ENCODE measurements around the gene EFCAB14. TPM values are rescaled to one million over a fixed set of nuclear protein-coding genes. Genes with fewer than 3 reads are reported as not detected.
"Not testable (repeated sequence)": the region's sequence is repeated elsewhere in the genome, so short reads cannot be mapped to it uniquely, and the experiment has no call there.

The EFCAB14 gene
- total RNA-seq, 1 experiment from 2014 or later = 52.5 TPM

DNA sequence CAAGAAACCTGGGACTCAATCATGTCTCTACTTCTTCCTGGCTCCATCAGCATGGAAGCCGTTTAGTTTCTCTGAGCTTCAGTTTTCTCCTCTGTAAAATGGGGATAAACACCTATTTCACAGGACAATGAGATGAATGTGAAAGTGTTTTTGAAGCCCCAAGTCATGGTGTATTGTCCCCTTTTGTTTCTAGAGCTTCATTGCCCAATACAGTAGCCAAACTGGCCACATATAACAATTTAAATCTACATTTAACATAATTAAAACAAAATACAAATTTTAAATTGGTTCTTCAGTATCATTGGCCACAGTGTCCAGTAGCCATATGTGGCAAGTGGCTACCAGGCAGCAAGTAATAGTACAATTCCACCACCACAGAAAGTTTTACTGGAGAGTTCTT, 2.3 kb upstream of the EFCAB14 start:
- ChIA-PET CTCF (no interaction called here), POLR2A (no interaction called here), RAD21 (ENCODE audit: low non-redundant PET in 1 of 2, low total read pairs in 2 of 2, uncharacterized antibody in 2 of 2, unreplicated experiment in 2 of 2) (no interaction called here)
- Histone ChIP-seq H3K36me3 (ENCODE audit: control insufficient read depth in 1 of 2, insufficient read depth in 2 of 2, low read length in 2 of 2) (no peaks in the 10 kb centered on the region), H3K9me2 (ENCODE audit: insufficient read depth) (no peaks in the 10 kb centered on the region), H2AFZ (ENCODE audit: low read depth, low read length, poor library complexity, severe bottlenecking) (no peak overlapping the region), H3K27ac (ENCODE audit: low read depth, low read length) (no peak overlapping the region), H3K79me2 (ENCODE audit: insufficient read depth, low read length) (peaks cover 27% of the 10 kb centered on the region), H4K20me1 (ENCODE audit: insufficient read depth) (no peaks in the 10 kb centered on the region), H3K27me3 (ENCODE audit: insufficient read depth, low read length) (no peaks in the 10 kb centered on the region; the same call in 1 of the 2 replicates), H3K4me2 (ENCODE audit: low read length) (no peak overlapping the region), H3K4me1 (ENCODE audit: control insufficient read depth in 1 of 2, insufficient read depth in 2 of 2, low read length in 2 of 2) (peaks cover 17 to 30% of the 10 kb centered on the region in 2 experiments), H3K9ac (ENCODE audit: low read length) (no peak overlapping the region), H3K9me3 (ENCODE audit: control insufficient read depth in 1 of 2, insufficient read depth in 1 of 2, low read depth in 1 of 2, low read length in 2 of 2) (no peaks in the 10 kb centered on the region), H3K4me3 (replicated peaks in 1 of 2; ENCODE audit: low read depth in 1 of 2, low read length in 2 of 2) (no peak overlapping the region)
- intact Hi-C loops (cut with micrococcal nuclease) = no loop called here
- no peak for TF ChIP-seq POLR2AphosphoS5 (IDR thresholded peaks at IDR 0.05; ENCODE audit: low read depth, low read length)
- TF ChIP-seq SP1 (IDR thresholded peaks at IDR 0.05; ENCODE audit: low read depth) = no peak
- TF ChIP-seq, protein P1, sequence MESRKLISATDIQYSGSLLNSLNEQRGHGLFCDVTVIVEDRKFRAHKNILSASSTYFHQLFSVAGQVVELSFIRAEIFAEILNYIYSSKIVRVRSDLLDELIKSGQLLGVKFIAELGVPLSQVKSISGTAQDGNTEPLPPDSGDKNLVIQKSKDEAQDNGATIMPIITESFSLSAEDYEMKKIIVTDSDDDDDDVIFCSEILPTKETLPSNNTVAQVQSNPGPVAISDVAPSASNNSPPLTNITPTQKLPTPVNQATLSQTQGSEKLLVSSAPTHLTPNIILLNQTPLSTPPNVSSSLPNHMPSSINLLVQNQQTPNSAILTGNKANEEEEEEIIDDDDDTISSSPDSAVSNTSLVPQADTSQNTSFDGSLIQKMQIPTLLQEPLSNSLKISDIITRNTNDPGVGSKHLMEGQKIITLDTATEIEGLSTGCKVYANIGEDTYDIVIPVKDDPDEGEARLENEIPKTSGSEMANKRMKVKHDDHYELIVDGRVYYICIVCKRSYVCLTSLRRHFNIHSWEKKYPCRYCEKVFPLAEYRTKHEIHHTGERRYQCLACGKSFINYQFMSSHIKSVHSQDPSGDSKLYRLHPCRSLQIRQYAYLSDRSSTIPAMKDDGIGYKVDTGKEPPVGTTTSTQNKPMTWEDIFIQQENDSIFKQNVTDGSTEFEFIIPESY (IDR thresholded peaks at IDR 0.05; ENCODE audit: extremely low read depth, insufficient replicate concordance, low read length) = no peak
- no peak for ATAC-seq
- BruUV-seq (replicated peaks) = no TSS peak
- no peak for DNase-seq (ENCODE audit: low read depth, low spot score)

DNA sequence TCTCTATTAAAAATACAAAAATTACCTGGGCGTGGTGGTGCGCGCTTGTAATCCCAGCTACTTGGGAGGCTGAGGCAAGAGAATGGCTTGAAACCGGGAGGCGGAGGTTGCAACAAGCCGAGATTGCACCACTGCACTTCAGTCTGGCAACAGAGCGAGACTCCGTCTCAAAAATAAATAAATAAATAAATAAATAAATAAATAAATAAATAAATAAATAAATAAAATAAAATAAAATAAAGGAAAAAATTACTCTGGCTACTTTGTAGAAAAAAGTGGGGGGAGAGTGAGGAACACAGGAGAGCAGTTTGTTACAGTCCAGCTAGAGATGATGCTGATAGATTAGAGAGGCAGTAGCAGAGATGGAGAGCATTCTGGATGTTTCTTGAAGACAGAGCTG, 1.4 kb upstream of the EFCAB14 start:
- RAD21 ChIA-PET (ENCODE audit: low non-redundant PET in 1 of 2, low total read pairs in 2 of 2, uncharacterized antibody in 2 of 2, unreplicated experiment in 2 of 2); H4K20me1 ChIP-seq (ENCODE audit: insufficient read depth); H3K9ac ChIP-seq (ENCODE audit: low read length); H3K36me3 ChIP-seq (ENCODE audit: control insufficient read depth in 1 of 2, insufficient read depth in 2 of 2, low read length in 2 of 2); ATAC-seq; H3K9me3 ChIP-seq (ENCODE audit: control insufficient read depth in 1 of 2, insufficient read depth in 1 of 2, low read depth in 1 of 2, low read length in 2 of 2); DNase-seq (ENCODE audit: low read depth, low spot score); BruUV-seq (replicated peaks); H3K4me2 ChIP-seq (ENCODE audit: low read length); H3K27me3 ChIP-seq (ENCODE audit: insufficient read depth, low read length); H3K4me3 ChIP-seq (replicated peaks in 1 of 2; ENCODE audit: low read depth in 1 of 2, low read length in 2 of 2); H3K27ac ChIP-seq (ENCODE audit: low read depth, low read length); intact Hi-C loops (cut with micrococcal nuclease); H3K9me2 ChIP-seq (ENCODE audit: insufficient read depth); H2AFZ ChIP-seq (ENCODE audit: low read depth, low read length, poor library complexity, severe bottlenecking): not testable (repeated sequence)
- ChIA-PET POLR2A (interaction anchor here (1.2 kb wide), 1 partner anchor 459 kb away, joined by 4 read pairs; no protein-coding TSS in a partner anchor), CTCF (interaction anchor here (1.2 kb wide), 1 partner anchor 459 kb away, joined by 3 read pairs; no protein-coding TSS in a partner anchor)
- H3K79me2 ChIP-seq (ENCODE audit: insufficient read depth, low read length) = peaks cover 32% of the 10 kb centered on the region
- H3K4me1 ChIP-seq (ENCODE audit: control insufficient read depth in 1 of 2, insufficient read depth in 2 of 2, low read length in 2 of 2) = peaks cover 17 to 28% of the 10 kb centered on the region in 2 experiments
